KMS-11 (cell line): ENCODE data around the gene VWCE.

Experiments
- H2AFZ ChIP-seq: fragments of 200-600 bp; sonication (generic); 2 replicates; pipeline ENCODE4 v1.6.1; 2016; ENCODE audit warnings: antibody characterized with exemption, mixed run types, low read depth
- H3K27ac ChIP-seq: fragments of 200-600 bp; sonication (generic); 2 replicates; pipeline ENCODE4 v1.6.1; 2016; ENCODE audit warnings: mild to moderate bottlenecking, mixed run types
- H3K27me3 ChIP-seq: fragments of 200-600 bp; sonication (generic); 2 replicates; pipeline ENCODE4 v1.6.1; 2017; ENCODE audit warnings: mild to moderate bottlenecking, low read depth, mixed run types, moderate library complexity; ENCODE audit not compliant: insufficient read depth
- H3K36me3 ChIP-seq: fragments of 200-600 bp; sonication (generic); 2 replicates; pipeline ENCODE4 v1.6.1; 2017; ENCODE audit warnings: mild to moderate bottlenecking, mixed run types; ENCODE audit not compliant: insufficient read depth
- H3K4me1 ChIP-seq: fragments of 200-600 bp; sonication (generic); 2 replicates; pipeline ENCODE4 v1.6.1; 2016; ENCODE audit warnings: mild to moderate bottlenecking, low read depth, mixed run types; ENCODE audit not compliant: poor library complexity, severe bottlenecking
- H3K4me2 ChIP-seq: fragments of 200-600 bp; sonication (generic); 2 replicates; pipeline ENCODE4 v1.7.0; 2016; ENCODE audit warnings: mild to moderate bottlenecking, mixed run types
- H3K4me3 ChIP-seq: fragments of 200-600 bp; sonication (generic); IDR thresholded peaks from 2 replicates; pipeline ENCODE4 v1.6.1; 2017; ENCODE audit warnings: low read depth, low read length, mixed read lengths; ENCODE audit not compliant: insufficient read depth
- H3K79me2 ChIP-seq: fragments of 200-600 bp; sonication (generic); 2 replicates; pipeline ENCODE4 v1.6.1; 2016; ENCODE audit warnings: low read depth, mixed run types; ENCODE audit not compliant: insufficient read depth
- H3K9ac ChIP-seq: fragments of 200-600 bp; sonication (generic); 2 replicates; pipeline ENCODE4 v1.6.1; 2016; ENCODE audit warnings: mild to moderate bottlenecking, mixed run types
- H4K20me1 ChIP-seq: fragments of 200-600 bp; sonication (generic); 2 replicates; pipeline ENCODE4 v1.6.1; 2016; ENCODE audit warnings: mild to moderate bottlenecking, mixed run types; ENCODE audit not compliant: insufficient read depth
- CTCF ChIP-seq: fragments of 200-600 bp; sonication (generic); conservative IDR thresholded peaks from 2 replicates; pipeline ENCODE4 v1.6.1; 2017; ENCODE audit warnings: low read depth, mild to moderate bottlenecking, antibody characterized with exemption, low read length, moderate library complexity, mixed read lengths

The VWCE gene

GRCh38 chr11:61305417-61305816 lies 10.3 kb upstream of the VWCE start:
- Histone ChIP-seq H3K27ac (no peak overlapping the region), H3K4me3 (no peak overlapping the region), H4K20me1 (no peaks in the 10 kb centered on the region), H3K9ac (no peak overlapping the region), H3K36me3 (peaks cover 7% of the 10 kb centered on the region; the same call in 1 of the 2 replicates), H3K4me2 (no peak overlapping the region), H3K27me3 (no peaks in the 10 kb centered on the region), H3K4me1 (peaks cover 19% of the 10 kb centered on the region), H2AFZ (no peak overlapping the region), H3K79me2 (no peaks in the 10 kb centered on the region)
- TF ChIP-seq CTCF = no peak

GRCh38 chr11:61303725-61304124 lies 8.6 kb upstream of the VWCE start:
- H3K27ac ChIP-seq = no peak overlapping the region
- H3K9ac ChIP-seq = no peak overlapping the region
- no peaks in the 10 kb centered on the region for H4K20me1 ChIP-seq
- peaks cover 35% of the 10 kb centered on the region for H3K4me1 ChIP-seq
- no peaks in the 10 kb centered on the region for H3K79me2 ChIP-seq
- no peak overlapping the region for H3K4me2 ChIP-seq
- H3K36me3 ChIP-seq = peaks cover 3% of the 10 kb centered on the region; the same call in 1 of the 2 replicates
- no peak for TF ChIP-seq CTCF
- H3K27me3 ChIP-seq = no peaks in the 10 kb centered on the region
- no peak overlapping the region for H2AFZ ChIP-seq
- H3K4me3 ChIP-seq = no peak overlapping the region

GRCh38 chr11:61302550-61302949 lies 7.4 kb upstream of the VWCE start:
- Histone ChIP-seq H3K4me3 (no peak overlapping the region), H4K20me1 (no peaks in the 10 kb centered on the region), H3K27me3 (no peaks in the 10 kb centered on the region), H3K27ac (no peak overlapping the region), H3K4me1 (peaks cover 46% of the 10 kb centered on the region), H3K36me3 (no peaks in the 10 kb centered on the region), H2AFZ (no peak overlapping the region), H3K9ac (no peak overlapping the region), H3K79me2 (no peaks in the 10 kb centered on the region), H3K4me2 (no peak overlapping the region)
- TF ChIP-seq CTCF = no peak

- Histone ChIP-seq H2AFZ (no peak overlapping the region), H3K27ac (peak overlapping the region; percentile 42), H4K20me1 (no peaks in the 10 kb centered on the region), H3K9ac (no peak overlapping the region), H3K4me1 (peaks cover 53% of the 10 kb centered on the region), H3K4me2 (peak overlapping the region; percentile 43), H3K36me3 (no peaks in the 10 kb centered on the region), H3K79me2 (no peaks in the 10 kb centered on the region), H3K27me3 (no peaks in the 10 kb centered on the region), H3K4me3 (no peak overlapping the region)
- no peak for TF ChIP-seq CTCF
These were observed 3.6 kb upstream of the VWCE start for GRCh38 chr11:61298663-61299244.
